ENCODE measurements around the gene RNF220. TPM values are rescaled to one million over a fixed set of nuclear protein-coding genes. Genes with fewer than 3 reads are reported as not detected.

RNF220 gene
- total RNA-seq, 1 experiment from 2014 or later: 68.7 TPM

DNA sequence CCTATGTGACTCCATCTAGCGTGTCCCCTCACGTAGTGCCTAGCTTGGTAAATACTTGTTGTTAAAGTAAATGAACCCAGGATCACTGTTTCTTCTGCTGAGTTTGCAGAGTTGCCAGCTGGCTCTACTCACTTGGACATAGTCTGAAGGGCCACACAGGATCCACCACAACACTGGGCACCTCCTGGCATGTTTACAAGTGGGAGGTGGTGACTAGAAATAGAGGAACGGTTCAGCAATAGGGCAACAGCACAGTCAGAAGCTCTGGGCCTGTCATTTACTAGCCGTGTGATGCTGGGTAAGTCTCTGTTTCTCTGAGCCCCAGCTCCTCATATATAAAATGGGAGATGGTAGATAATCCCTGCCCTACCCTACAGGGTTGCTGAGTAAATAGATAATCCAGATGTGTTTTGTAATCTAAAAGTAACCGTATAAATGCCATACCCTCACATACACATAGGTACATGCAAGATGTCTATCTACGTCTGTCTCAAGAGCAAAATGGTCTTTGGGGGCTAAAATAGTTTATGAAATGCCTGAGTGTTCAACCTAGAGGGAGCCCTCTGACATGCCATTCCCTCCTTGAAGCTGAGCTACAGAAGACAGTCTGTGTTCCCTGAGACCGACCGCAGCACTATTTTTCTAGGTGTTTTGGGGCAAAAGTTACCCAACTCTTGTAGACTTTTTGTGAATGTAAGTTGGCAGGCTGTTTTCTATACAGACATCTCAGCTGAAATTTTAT, 20.5 kb downstream of the RNF220 start:
- TF ChIP-seq, protein P1, sequence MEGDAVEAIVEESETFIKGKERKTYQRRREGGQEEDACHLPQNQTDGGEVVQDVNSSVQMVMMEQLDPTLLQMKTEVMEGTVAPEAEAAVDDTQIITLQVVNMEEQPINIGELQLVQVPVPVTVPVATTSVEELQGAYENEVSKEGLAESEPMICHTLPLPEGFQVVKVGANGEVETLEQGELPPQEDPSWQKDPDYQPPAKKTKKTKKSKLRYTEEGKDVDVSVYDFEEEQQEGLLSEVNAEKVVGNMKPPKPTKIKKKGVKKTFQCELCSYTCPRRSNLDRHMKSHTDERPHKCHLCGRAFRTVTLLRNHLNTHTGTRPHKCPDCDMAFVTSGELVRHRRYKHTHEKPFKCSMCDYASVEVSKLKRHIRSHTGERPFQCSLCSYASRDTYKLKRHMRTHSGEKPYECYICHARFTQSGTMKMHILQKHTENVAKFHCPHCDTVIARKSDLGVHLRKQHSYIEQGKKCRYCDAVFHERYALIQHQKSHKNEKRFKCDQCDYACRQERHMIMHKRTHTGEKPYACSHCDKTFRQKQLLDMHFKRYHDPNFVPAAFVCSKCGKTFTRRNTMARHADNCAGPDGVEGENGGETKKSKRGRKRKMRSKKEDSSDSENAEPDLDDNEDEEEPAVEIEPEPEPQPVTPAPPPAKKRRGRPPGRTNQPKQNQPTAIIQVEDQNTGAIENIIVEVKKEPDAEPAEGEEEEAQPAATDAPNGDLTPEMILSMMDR (IDR thresholded peaks at IDR 0.05; ENCODE audit: unreplicated experiment): no peak

DNA sequence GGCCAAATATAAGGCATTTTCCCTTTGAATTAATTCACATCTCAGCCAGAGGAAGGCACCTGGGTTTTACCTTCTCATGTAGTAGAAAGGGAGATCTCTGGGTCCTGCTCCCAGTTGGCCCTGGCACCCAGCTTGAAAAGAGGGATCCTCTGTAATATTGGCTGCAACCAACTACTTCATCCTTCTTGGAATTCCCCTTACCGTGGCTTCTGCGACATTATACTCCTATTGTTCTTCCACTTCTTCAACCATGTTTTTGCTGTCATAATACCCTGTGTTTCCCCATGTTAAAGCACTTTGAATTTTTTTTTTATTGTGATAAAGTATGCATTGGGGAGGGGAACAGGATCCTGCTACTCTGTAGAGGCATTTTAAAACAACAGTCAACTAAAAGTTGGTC, 26.8 kb downstream of the RNF220 start:
- no peak overlapping the region for H3K27ac Mint-ChIP-seq (ENCODE audit: unreplicated experiment)
- peaks cover 9% of the 10 kb centered on the region for H3K4me1 Mint-ChIP-seq (ENCODE audit: low read depth, unreplicated experiment)
- no peak for DNase-seq
- no TSS peak for BruUV-seq (replicated peaks)
- H3K36me3 Mint-ChIP-seq (ENCODE audit: insufficient read depth, unreplicated experiment): no peaks in the 10 kb centered on the region
- H3K27me3 Mint-ChIP-seq (ENCODE audit: unreplicated experiment): peaks cover 32% of the 10 kb centered on the region
- no peaks in the 10 kb centered on the region for H3K9me3 Mint-ChIP-seq (ENCODE audit: low read depth, unreplicated experiment)
- CTCF ChIA-PET: no interaction called here
- H3K4me3 Mint-ChIP-seq (ENCODE audit: low read depth, unreplicated experiment): no peak overlapping the region
- TF ChIP-seq, protein P1 (IDR thresholded peaks at IDR 0.05; ENCODE audit: unreplicated experiment): no peak
- intact Hi-C loops (cut with micrococcal nuclease; ENCODE audit: unreplicated experiment): no loop called here

More for the DNA sequence above, 20.5 kb downstream of the RNF220 start:
- intact Hi-C loops (cut with micrococcal nuclease; ENCODE audit: unreplicated experiment): no loop called here
- Mint-ChIP-seq H3K27me3 (ENCODE audit: unreplicated experiment) (peaks cover 83% of the 10 kb centered on the region), H3K27ac (ENCODE audit: unreplicated experiment) (no peak overlapping the region), H3K36me3 (ENCODE audit: insufficient read depth, unreplicated experiment) (no peaks in the 10 kb centered on the region), H3K4me3 (ENCODE audit: low read depth, unreplicated experiment) (no peak overlapping the region), H3K9me3 (ENCODE audit: low read depth, unreplicated experiment) (no peaks in the 10 kb centered on the region), H3K4me1 (ENCODE audit: low read depth, unreplicated experiment) (peaks cover 8% of the 10 kb centered on the region)
- BruUV-seq (replicated peaks): no TSS peak
- CTCF ChIA-PET: no interaction called here
- no peak for DNase-seq

DNA sequence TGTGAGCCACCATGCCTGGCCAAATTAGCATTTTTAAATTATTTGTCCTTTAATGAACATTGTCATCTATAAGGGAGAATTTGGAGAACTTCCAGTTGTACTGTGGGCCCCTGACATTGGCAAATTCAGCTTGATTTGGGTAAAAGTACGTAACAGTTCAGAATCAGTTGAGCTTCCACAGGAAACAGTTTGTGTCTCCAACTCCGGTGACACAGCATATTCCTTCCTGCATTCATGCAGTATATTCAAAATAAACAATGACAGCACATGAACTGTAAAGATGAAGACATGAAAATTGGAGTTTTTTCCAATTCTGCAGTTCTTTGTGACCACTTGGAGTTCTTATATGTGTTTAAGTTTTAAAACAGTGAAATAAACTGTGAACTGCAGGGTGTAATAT, 28.2 kb downstream of the RNF220 start:
- no peak overlapping the region for H3K4me3 Mint-ChIP-seq (ENCODE audit: low read depth, unreplicated experiment)
- H3K4me1 Mint-ChIP-seq (ENCODE audit: low read depth, unreplicated experiment): peaks cover 9% of the 10 kb centered on the region
- H3K27ac Mint-ChIP-seq (ENCODE audit: unreplicated experiment): no peak overlapping the region
- CTCF ChIA-PET: no interaction called here
- no TSS peak for BruUV-seq (replicated peaks)
- no peak for DNase-seq
- TF ChIP-seq, protein P1 (IDR thresholded peaks at IDR 0.05; ENCODE audit: unreplicated experiment): no peak
- peaks cover 18% of the 10 kb centered on the region for H3K27me3 Mint-ChIP-seq (ENCODE audit: unreplicated experiment)
- intact Hi-C loops (cut with micrococcal nuclease; ENCODE audit: unreplicated experiment): no loop called here
- no peaks in the 10 kb centered on the region for H3K9me3 Mint-ChIP-seq (ENCODE audit: low read depth, unreplicated experiment)
- no peaks in the 10 kb centered on the region for H3K36me3 Mint-ChIP-seq (ENCODE audit: insufficient read depth, unreplicated experiment)

DNA sequence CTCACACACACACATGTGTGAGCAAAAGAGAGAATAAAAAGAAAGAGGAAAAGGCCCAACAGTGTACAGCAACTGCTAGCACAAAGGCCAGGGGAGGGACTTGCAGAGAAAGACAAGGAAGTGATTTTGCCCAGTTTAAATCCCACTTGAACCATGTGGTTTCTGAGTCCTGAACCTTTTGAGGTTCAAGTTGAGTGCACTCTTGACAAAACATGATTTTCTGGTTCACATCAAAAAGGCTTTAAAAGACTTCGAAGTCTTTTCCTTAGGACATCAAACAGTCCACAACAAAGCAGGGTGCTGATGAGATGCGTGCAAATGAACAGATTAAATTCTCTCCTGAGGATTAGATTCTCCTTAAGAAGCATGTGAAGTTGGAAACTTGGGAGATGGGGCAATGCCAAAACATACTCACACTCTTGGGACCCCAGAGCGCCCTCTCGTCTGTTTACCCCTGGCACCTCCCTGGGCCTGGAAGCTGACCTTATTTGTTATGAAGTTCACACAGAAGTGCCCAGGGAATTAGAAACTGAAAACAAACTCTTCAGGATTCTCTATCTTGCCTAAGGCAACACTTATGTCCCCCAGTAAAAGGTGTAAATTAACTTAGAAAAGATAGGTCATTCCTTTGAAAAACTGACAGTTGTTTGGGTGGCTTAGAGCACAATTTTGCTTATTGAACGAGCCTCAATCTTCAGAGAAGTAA, 31.5 kb downstream of the RNF220 start:
- TF ChIP-seq, protein P1 (IDR thresholded peaks at IDR 0.05; ENCODE audit: unreplicated experiment): no peak
- no peak overlapping the region for H3K4me3 Mint-ChIP-seq (ENCODE audit: low read depth, unreplicated experiment)
- no peaks in the 10 kb centered on the region for H3K9me3 Mint-ChIP-seq (ENCODE audit: low read depth, unreplicated experiment)
- no peaks in the 10 kb centered on the region for H3K36me3 Mint-ChIP-seq (ENCODE audit: insufficient read depth, unreplicated experiment)
- BruUV-seq (replicated peaks): no TSS peak
- CTCF ChIA-PET: interaction anchor here (0.8 kb wide), 1 partner anchor 57 kb away, joined by 3 read pairs; no protein-coding TSS in a partner anchor
- peaks cover 9% of the 10 kb centered on the region for H3K4me1 Mint-ChIP-seq (ENCODE audit: low read depth, unreplicated experiment)
- intact Hi-C loops (cut with micrococcal nuclease; ENCODE audit: unreplicated experiment): loop anchor here (2.0 kb wide), 1 partner anchor 28 kb away; no protein-coding TSS in a partner anchor
- H3K27ac Mint-ChIP-seq (ENCODE audit: unreplicated experiment): no peak overlapping the region
- DNase-seq: no peak
- peaks cover 23% of the 10 kb centered on the region for H3K27me3 Mint-ChIP-seq (ENCODE audit: unreplicated experiment)
